Keratinocyte (primary cell): Measurements from ENCODE around the gene ZBTB17. TPM values are rescaled to one million over a fixed set of nuclear protein-coding genes. Genes with fewer than 3 reads are reported as not detected.
A peak's percentile ranks its signal among the peaks of the same experiment; 100 is the strongest.

Experiments
- DNase-seq: peaks from one replicate; pipeline ENCODE4 v3.0.0-alpha.2; 2011; ENCODE audit warnings: low read depth, missing footprints, low spot score
- FAIRE-seq: peaks from 2 replicates; lab custom pipeline; 2011; peaks lifted over from hg19 to GRCh38; lab: Jason Lieb, UNC
- H2AFZ ChIP-seq: 2 replicates; pipeline ENCODE4 v1.6.0; 2012; ENCODE audit warnings: low read length, control low read depth, inconsistent platforms; ENCODE audit not compliant: control insufficient read depth
- H3K27ac ChIP-seq: 2 replicates; pipeline ENCODE4 v1.5.1; 2011; ENCODE audit warnings: low read length; ENCODE audit not compliant: control insufficient read depth, insufficient read depth
- H3K27me3 ChIP-seq: 3 replicates; pipeline ENCODE4 v1.6.0; 2011; ENCODE audit warnings: low read length; ENCODE audit not compliant: control insufficient read depth, insufficient read depth; ENCODE audit errors: extremely low read depth
- H3K36me3 ChIP-seq, 2 experiments: 2 replicates in 1 of 2; 3 replicates in 1 of 2; pipeline ENCODE4 v1.5.1; 2011; ENCODE audit warnings: low read length in 2 of 2, mild to moderate bottlenecking in 1 of 2; ENCODE audit not compliant: control insufficient read depth in 2 of 2, insufficient read depth in 2 of 2; ENCODE audit errors: extremely low read depth in 1 of 2
- H3K4me1 ChIP-seq: 3 replicates; pipeline ENCODE4 v1.5.1; 2011; ENCODE audit warnings: low read length; ENCODE audit not compliant: control insufficient read depth, insufficient read depth; ENCODE audit errors: extremely low read depth
- H3K4me2 ChIP-seq: 3 replicates; pipeline ENCODE4 v1.6.0; 2011; ENCODE audit warnings: low read depth, low read length; ENCODE audit not compliant: control insufficient read depth, insufficient read depth; ENCODE audit errors: extremely low read depth
- H3K4me3 ChIP-seq, 3 experiments: fragments of 200-600 bp in 1 of 3; sonication (generic) in 1 of 3; 2 replicates in 2 of 3; 3 replicates in 1 of 3; pipeline ENCODE4 v1.5.1; 2011 to 2016; ENCODE audit warnings: low read length in 3 of 3, mild to moderate bottlenecking in 3 of 3, control low read depth in 2 of 3, inconsistent platforms in 1 of 3, low read depth in 1 of 3, mixed read lengths in 1 of 3, mixed run types in 1 of 3, moderate library complexity in 1 of 3; ENCODE audit not compliant: control insufficient read depth in 2 of 3, insufficient read depth in 2 of 3; ENCODE audit errors: extremely low read depth in 1 of 3
- H3K79me2 ChIP-seq: 2 replicates; pipeline ENCODE4 v1.6.0; 2012; ENCODE audit warnings: low read length; ENCODE audit not compliant: control insufficient read depth, insufficient read depth
- H3K9ac ChIP-seq: 3 replicates; pipeline ENCODE4 v1.6.0; 2011; ENCODE audit warnings: low read length; ENCODE audit not compliant: control insufficient read depth, insufficient read depth; ENCODE audit errors: extremely low read depth
- H3K9me1 ChIP-seq: 3 replicates; pipeline ENCODE4 v1.6.0; 2011; ENCODE audit warnings: low read length; ENCODE audit not compliant: control insufficient read depth, insufficient read depth; ENCODE audit errors: extremely low read depth
- H3K9me3 ChIP-seq: 2 replicates; pipeline ENCODE4 v1.5.1; 2012; ENCODE audit warnings: low read depth, low read length; ENCODE audit not compliant: control insufficient read depth
- H4K20me1 ChIP-seq: 3 replicates; pipeline ENCODE4 v1.6.0; 2011; ENCODE audit warnings: low read length; ENCODE audit not compliant: control insufficient read depth, insufficient read depth; ENCODE audit errors: extremely low read depth
- EZH2 ChIP-seq: IDR thresholded peaks from one replicate; pipeline ENCODE4 v1.6.1; 2012; ENCODE audit warnings: inconsistent platforms, mild to moderate bottlenecking, low read length, moderate library complexity
- dilution Hi-C: fragments of 300-500 bp; cut with MboI; formaldehyde crosslinking; loops from one replicate; pipeline ENCODE4 v1.7.0; 2020; ENCODE audit warnings: low sequenced_read_pairs; ENCODE audit not compliant: extremely low pct_ligation_motif_present
- polyA plus RNA-seq, 5 experiments: library from polyadenylated mRNA; depleted of rRNA in 3 of 5; stranded (reverse) in 3 of 5; stranded (forward) in 1 of 5; unstranded in 1 of 5; fragments of >200 nt; gene quantifications; 1 replicate in 1 of 5; 2 replicates in 3 of 5; 3 replicates in 1 of 5; pipeline versions ENCODE4 v1.2.1 to v1.2.3, GENCODE V29; 2011 to 2012; ENCODE audit warnings: missing spikeins in 2 of 5, low read depth in 1 of 5, low replicate concordance in 1 of 5
- TF ChIP-seq, protein P1 (sequence below), 3 experiments: IDR thresholded peaks in 1 of 3; conservative IDR thresholded peaks in 1 of 3; optimal IDR thresholded peaks in 1 of 3; 2 replicates in 2 of 3; 3 replicates in 1 of 3; pipeline versions ENCODE3 to v1.5.1; 2011; ENCODE audit warnings: low read length in 3 of 3, mild to moderate bottlenecking in 3 of 3, moderate library complexity in 2 of 3, control low read depth in 1 of 3, inconsistent platforms in 1 of 3; ENCODE audit not compliant: insufficient read depth in 2 of 3; ENCODE audit errors: extremely low read depth in 1 of 3

The ZBTB17 gene
- polyA plus RNA-seq, 1 donor (not counting 4 experiments of a cell fraction or from before 2014, with no cell fraction given), result 18.4 TPM

DNA sequence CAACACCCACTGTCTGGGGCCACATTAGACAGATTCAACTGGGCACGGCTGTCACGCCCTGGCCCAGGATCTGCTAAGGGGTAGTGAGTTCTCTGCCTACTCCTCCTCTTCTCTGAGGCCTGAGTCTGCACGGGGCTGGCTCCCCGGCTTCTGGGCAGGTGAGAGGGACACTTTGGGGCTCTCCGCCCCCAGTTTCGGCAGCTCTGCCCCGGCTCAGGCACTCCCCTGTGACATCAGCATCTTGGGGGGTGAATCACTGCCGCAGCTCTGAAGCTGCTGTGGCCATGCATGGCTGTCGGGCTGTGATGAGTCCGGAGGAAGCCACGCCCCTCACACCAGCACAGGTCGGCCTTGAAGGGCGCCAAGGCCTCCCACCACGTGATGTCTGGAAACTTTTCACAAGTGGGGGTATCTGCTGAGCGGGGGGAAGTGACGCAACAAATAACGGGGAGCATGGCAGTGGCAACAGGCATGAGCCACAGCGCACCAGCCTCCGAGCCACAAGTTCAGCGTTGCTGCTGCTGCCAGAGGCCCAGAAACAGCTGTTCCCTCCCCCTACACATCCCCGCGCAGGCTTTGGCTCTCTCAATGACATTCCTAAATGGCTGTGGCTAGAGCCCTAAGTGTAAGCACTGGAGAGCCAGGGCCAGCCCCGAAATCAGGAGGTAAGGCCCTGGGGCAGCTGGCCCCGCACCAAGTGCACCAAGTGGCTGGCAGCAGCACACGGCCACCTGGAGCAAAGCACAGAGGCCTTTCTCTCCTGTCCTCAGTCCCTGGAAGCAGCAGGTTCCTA lies 26.3 kb downstream of the ZBTB17 start:
- H3K9ac ChIP-seq, result peak overlapping the region; percentile 96
- no peaks in the 10 kb centered on the region for H4K20me1 ChIP-seq
- no peaks in the 10 kb centered on the region for H3K9me3 ChIP-seq
- FAIRE-seq (peak; percentile 72), DNase-seq (peak; percentile 99)
- peak overlapping the region in 1 of 3 experiments; percentile 28 for H3K4me3 ChIP-seq
- H3K4me1 ChIP-seq, result peaks cover 68% of the 10 kb centered on the region
- TF ChIP-seq, protein P1, sequence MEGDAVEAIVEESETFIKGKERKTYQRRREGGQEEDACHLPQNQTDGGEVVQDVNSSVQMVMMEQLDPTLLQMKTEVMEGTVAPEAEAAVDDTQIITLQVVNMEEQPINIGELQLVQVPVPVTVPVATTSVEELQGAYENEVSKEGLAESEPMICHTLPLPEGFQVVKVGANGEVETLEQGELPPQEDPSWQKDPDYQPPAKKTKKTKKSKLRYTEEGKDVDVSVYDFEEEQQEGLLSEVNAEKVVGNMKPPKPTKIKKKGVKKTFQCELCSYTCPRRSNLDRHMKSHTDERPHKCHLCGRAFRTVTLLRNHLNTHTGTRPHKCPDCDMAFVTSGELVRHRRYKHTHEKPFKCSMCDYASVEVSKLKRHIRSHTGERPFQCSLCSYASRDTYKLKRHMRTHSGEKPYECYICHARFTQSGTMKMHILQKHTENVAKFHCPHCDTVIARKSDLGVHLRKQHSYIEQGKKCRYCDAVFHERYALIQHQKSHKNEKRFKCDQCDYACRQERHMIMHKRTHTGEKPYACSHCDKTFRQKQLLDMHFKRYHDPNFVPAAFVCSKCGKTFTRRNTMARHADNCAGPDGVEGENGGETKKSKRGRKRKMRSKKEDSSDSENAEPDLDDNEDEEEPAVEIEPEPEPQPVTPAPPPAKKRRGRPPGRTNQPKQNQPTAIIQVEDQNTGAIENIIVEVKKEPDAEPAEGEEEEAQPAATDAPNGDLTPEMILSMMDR (optimal IDR thresholded peaks at IDR 0.05 in 1 of 3, IDR thresholded peaks at IDR 0.05 in 1 of 3, conservative IDR thresholded peaks at IDR 0.05 in 1 of 3; ENCODE audit: extremely low read depth in 1 of 3, insufficient read depth in 2 of 3, low read length in 3 of 3), result no peak
- TF ChIP-seq EZH2, result no peak
- peak overlapping the region; percentile 81 for H3K4me2 ChIP-seq
- peak overlapping the region; percentile 98 for H3K27ac ChIP-seq
- no peak overlapping the region for H2AFZ ChIP-seq
- dilution Hi-C loops, result no loop called here
- peaks cover 32% of the 10 kb centered on the region for H3K79me2 ChIP-seq
- peaks cover 2% of the 10 kb centered on the region for H3K9me1 ChIP-seq
- peaks cover 25 to 32% of the 10 kb centered on the region in 2 experiments for H3K36me3 ChIP-seq
- H3K27me3 ChIP-seq, result no peaks in the 10 kb centered on the region

DNA sequence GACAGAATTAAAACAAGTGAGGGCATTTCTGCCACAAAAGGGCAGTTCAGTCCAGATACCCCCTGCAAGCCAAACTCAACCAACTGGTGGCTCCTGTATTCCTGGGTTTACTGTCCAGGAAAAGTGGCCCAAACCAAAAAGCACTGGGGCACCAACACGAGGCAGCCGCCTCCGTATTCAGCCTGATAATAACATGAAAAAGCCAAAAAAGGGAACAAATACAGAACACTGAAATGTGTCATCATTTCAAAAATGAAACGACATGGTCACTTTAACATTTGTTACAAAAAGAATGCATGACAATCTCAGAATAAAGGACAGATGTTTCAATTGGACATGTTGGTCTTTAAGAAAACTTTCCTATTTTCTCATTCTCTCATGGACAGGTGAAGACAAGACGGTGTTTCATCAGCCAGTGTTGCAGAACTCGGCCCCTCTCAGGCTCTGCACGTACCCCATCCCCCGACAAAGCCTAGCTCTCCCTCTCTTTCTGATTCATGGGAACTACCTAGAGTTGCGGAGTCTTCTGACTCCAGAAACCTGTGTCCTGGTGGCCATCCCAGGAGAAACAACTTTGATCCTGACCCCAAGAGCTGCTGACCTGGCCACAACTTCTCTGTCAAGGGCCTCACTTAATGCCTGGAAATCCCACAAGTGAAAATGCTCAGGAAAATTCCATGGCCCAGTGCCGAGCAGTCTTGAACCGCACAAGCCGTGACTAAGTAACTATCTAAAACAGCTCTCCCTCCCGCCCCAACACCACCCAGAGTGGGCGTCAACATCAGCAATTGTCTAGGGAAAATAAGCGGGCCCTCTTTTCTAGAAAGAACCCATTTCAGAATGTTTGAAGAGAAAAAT lies 27.1 kb downstream of the ZBTB17 start:
- peak; percentile 55 for DNase-seq
- peak; percentile 82 for FAIRE-seq
- Histone ChIP-seq H3K79me2 (peaks cover 24% of the 10 kb centered on the region), H3K9ac (peak overlapping the region; percentile 96), H3K4me1 (peaks cover 61% of the 10 kb centered on the region), H3K9me1 (peaks cover 2% of the 10 kb centered on the region), H3K4me2 (peak overlapping the region; percentile 81), H4K20me1 (no peaks in the 10 kb centered on the region), H3K27ac (peak overlapping the region; percentile 98), H3K36me3 (peaks cover 29 to 32% of the 10 kb centered on the region in 2 experiments), H3K9me3 (no peaks in the 10 kb centered on the region), H3K4me3 (peak overlapping the region in 1 of 3 experiments; percentile 28), H2AFZ (no peak overlapping the region), H3K27me3 (no peaks in the 10 kb centered on the region)
- TF ChIP-seq, protein P1 (optimal IDR thresholded peaks at IDR 0.05 in 1 of 3, IDR thresholded peaks at IDR 0.05 in 1 of 3, conservative IDR thresholded peaks at IDR 0.05 in 1 of 3; ENCODE audit: extremely low read depth in 1 of 3, insufficient read depth in 2 of 3, low read length in 3 of 3), result no peak
- TF ChIP-seq EZH2, result no peak
- dilution Hi-C loops, result no loop called here
